Astrocyte (in vitro differentiated cells and primary cell): ENCODE data around the gene NDUFAF8. TPM values are rescaled to one million over a fixed set of nuclear protein-coding genes. Genes with fewer than 3 reads are reported as not detected.

Source experiments
- DNase-seq: peaks from one replicate; pipeline ENCODE4 v3.0.0-alpha.2; 2010; ENCODE audit warnings: low read depth
- FAIRE-seq: peaks from 2 replicates; lab custom pipeline; 2011; peaks lifted over from hg19 to GRCh38; lab: Jason Lieb, UNC
- H2AFZ ChIP-seq: 2 replicates; pipeline ENCODE4 v1.6.0; 2012; ENCODE audit warnings: low read depth, low read length, inconsistent platforms
- H3K27ac ChIP-seq: 2 replicates; pipeline ENCODE4 v1.5.1; 2011; ENCODE audit warnings: low read depth, low read length, inconsistent platforms
- H3K27me3 ChIP-seq: 2 replicates; pipeline ENCODE4 v1.6.0; 2011; ENCODE audit warnings: low read length, inconsistent platforms; ENCODE audit not compliant: insufficient read depth
- H3K36me3 ChIP-seq: 2 replicates; pipeline ENCODE4 v1.5.1; 2011; ENCODE audit warnings: low read length, inconsistent platforms; ENCODE audit not compliant: insufficient read depth
- H3K4me1 ChIP-seq: 2 replicates; pipeline ENCODE4 v1.5.1; 2011; ENCODE audit warnings: low read length, inconsistent platforms; ENCODE audit not compliant: insufficient read depth
- H3K4me2 ChIP-seq: 2 replicates; pipeline ENCODE4 v1.6.0; 2012; ENCODE audit warnings: low read length, inconsistent platforms
- H3K4me3 ChIP-seq: 2 replicates; pipeline ENCODE4 v1.5.1; 2011; ENCODE audit warnings: low read depth, mild to moderate bottlenecking, low read length, inconsistent platforms; ENCODE audit not compliant: insufficient read depth
- H3K79me2 ChIP-seq: 2 replicates; pipeline ENCODE4 v1.6.0; 2012; ENCODE audit warnings: mild to moderate bottlenecking, low read length, inconsistent platforms; ENCODE audit not compliant: insufficient read depth
- H3K9ac ChIP-seq: 2 replicates; pipeline ENCODE4 v1.6.0; 2012; ENCODE audit warnings: mild to moderate bottlenecking, low read length, inconsistent platforms
- H3K9me3 ChIP-seq: 2 replicates; pipeline ENCODE4 v1.5.1; 2012; ENCODE audit warnings: low read depth, mild to moderate bottlenecking, low read length, inconsistent platforms; ENCODE audit not compliant: insufficient read depth
- H4K20me1 ChIP-seq: 2 replicates; pipeline ENCODE4 v1.6.0; 2012; ENCODE audit warnings: low read length, inconsistent platforms; ENCODE audit not compliant: insufficient read depth
- H3K27ac Mint-ChIP-seq: one replicate; pipeline ENCODE4 v1.8.0; 2021; ENCODE audit warnings: mild to moderate bottlenecking, mixed read lengths; ENCODE audit not compliant: unreplicated experiment
- H3K27me3 Mint-ChIP-seq: one replicate; pipeline ENCODE4 v1.8.0; 2021; ENCODE audit warnings: low read depth, mixed read lengths; ENCODE audit not compliant: unreplicated experiment
- H3K36me3 Mint-ChIP-seq: one replicate; pipeline ENCODE4 v1.8.0; 2021; ENCODE audit warnings: low read depth, mixed read lengths; ENCODE audit not compliant: unreplicated experiment
- H3K4me1 Mint-ChIP-seq: one replicate; pipeline ENCODE4 v1.8.0; 2021; ENCODE audit warnings: low read depth, mixed read lengths; ENCODE audit not compliant: unreplicated experiment
- H3K4me3 Mint-ChIP-seq: one replicate; pipeline ENCODE4 v1.8.0; 2021; ENCODE audit warnings: mild to moderate bottlenecking, moderate library complexity, mixed read lengths; ENCODE audit not compliant: unreplicated experiment
- H3K9me3 Mint-ChIP-seq: one replicate; pipeline ENCODE4 v1.8.0; 2021; ENCODE audit warnings: mild to moderate bottlenecking, mixed read lengths; ENCODE audit not compliant: unreplicated experiment
- EZH2 ChIP-seq: IDR thresholded peaks from 2 replicates; pipeline ENCODE4 v1.6.1; 2012; ENCODE audit warnings: mild to moderate bottlenecking, low read length, inconsistent platforms; ENCODE audit not compliant: insufficient read depth
- total RNA-seq: library from RNA; stranded (reverse); gene quantifications from 2 replicates; pipeline ENCODE4 v1.2.1, GENCODE V29; 2021
- TF ChIP-seq, protein P1 (sequence below): IDR thresholded peaks from 2 replicates; pipeline ENCODE4 v1.5.1; 2011; ENCODE audit warnings: low read depth, mild to moderate bottlenecking, inconsistent platforms, low read length, moderate library complexity; ENCODE audit not compliant: insufficient read depth

Gene NDUFAF8
- total RNA-seq, 1 donor from 2014 or later = 67.2 TPM

DNA sequence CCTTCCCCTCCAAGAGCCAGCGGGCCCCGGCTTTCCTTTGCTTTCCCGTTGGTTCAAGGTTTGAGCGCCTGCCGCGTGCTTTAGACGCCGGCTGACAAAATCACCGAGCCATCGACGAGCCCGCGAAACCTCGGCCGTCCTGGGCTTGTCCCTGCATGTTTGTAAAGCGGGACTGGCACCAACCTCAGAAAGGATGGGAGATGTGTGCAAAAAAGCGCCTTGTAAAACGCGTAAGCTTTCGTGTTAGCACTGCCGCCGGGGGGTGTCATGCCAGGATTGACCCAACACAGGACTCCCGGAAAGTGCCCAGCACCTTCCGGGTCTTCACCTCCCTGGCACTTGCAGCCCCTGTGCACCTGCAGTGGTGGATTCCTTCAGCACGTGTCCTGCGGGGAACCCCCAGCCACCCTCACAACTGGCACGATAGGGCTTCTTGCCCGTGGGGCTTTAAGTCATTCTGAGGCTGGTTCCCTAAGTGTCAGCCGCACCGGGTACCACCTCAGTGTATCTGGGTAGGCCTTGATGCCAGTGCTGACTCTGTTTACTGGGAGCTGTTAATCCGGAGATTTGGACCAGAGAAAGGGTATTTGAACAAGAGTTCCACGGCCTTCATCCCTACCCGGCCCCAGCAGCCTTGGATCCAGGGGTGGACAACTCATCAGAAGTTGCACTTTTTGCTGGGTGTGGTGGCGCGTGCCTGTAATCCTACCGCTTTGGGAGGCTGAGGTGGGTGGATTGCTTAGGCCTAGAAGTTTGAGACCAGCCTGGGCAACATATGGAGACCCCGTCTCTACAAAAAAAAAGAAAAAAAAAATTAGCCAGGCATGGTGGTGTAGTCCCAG is 817 bp downstream of the NDUFAF8 start:
- TF ChIP-seq, protein P1, sequence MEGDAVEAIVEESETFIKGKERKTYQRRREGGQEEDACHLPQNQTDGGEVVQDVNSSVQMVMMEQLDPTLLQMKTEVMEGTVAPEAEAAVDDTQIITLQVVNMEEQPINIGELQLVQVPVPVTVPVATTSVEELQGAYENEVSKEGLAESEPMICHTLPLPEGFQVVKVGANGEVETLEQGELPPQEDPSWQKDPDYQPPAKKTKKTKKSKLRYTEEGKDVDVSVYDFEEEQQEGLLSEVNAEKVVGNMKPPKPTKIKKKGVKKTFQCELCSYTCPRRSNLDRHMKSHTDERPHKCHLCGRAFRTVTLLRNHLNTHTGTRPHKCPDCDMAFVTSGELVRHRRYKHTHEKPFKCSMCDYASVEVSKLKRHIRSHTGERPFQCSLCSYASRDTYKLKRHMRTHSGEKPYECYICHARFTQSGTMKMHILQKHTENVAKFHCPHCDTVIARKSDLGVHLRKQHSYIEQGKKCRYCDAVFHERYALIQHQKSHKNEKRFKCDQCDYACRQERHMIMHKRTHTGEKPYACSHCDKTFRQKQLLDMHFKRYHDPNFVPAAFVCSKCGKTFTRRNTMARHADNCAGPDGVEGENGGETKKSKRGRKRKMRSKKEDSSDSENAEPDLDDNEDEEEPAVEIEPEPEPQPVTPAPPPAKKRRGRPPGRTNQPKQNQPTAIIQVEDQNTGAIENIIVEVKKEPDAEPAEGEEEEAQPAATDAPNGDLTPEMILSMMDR = no peak
- TF ChIP-seq EZH2 = no peak
- Mint-ChIP-seq H3K36me3 (peaks cover 4% of the 10 kb centered on the region), H3K4me3 (peak overlapping the region; percentile 97), H3K27ac (peak overlapping the region; percentile 91), H3K9me3 (no peaks in the 10 kb centered on the region), H3K27me3 (no peaks in the 10 kb centered on the region), H3K4me1 (peaks cover 14% of the 10 kb centered on the region)
- H3K4me3 ChIP-seq = peak overlapping the region; percentile 71
- H3K9me3 ChIP-seq = no peaks in the 10 kb centered on the region
- FAIRE-seq = no peak
- peak overlapping the region; percentile 95 for H3K4me2 ChIP-seq
- no peaks in the 10 kb centered on the region for H3K27me3 ChIP-seq
- H3K9ac ChIP-seq = peak overlapping the region; percentile 93
- no peak for DNase-seq
- H3K36me3 ChIP-seq = peaks cover 4% of the 10 kb centered on the region
- peak overlapping the region; percentile 78 for H3K27ac ChIP-seq
- H4K20me1 ChIP-seq = peaks cover 46% of the 10 kb centered on the region
- H3K4me1 ChIP-seq = peaks cover 18% of the 10 kb centered on the region
- peaks cover 58% of the 10 kb centered on the region for H3K79me2 ChIP-seq
- no peak overlapping the region for H2AFZ ChIP-seq

- no peaks in the 10 kb centered on the region for H3K27me3 ChIP-seq
Observed at GRCh38 chr17:81240761-81241160, 1.6 kb downstream of the NDUFAF8 start.

More at GRCh38 chr17:81240761-81241160, 1.6 kb downstream of the NDUFAF8 start:
- TF ChIP-seq, protein P1 = no peak
- no peak for TF ChIP-seq EZH2
- H3K9me3 Mint-ChIP-seq = no peaks in the 10 kb centered on the region
- Histone ChIP-seq H3K4me2 (peak overlapping the region; percentile 95), H2AFZ (no peak overlapping the region), H3K79me2 (peaks cover 57% of the 10 kb centered on the region), H3K27ac (no peak overlapping the region), H4K20me1 (peaks cover 47% of the 10 kb centered on the region), H3K9ac (no peak overlapping the region), H3K4me3 (no peak overlapping the region), H3K4me1 (peaks cover 24% of the 10 kb centered on the region), H3K36me3 (peaks cover 4% of the 10 kb centered on the region), H3K9me3 (no peaks in the 10 kb centered on the region)
- H3K27ac Mint-ChIP-seq = peak overlapping the region; percentile 66
- H3K36me3 Mint-ChIP-seq = peaks cover 4% of the 10 kb centered on the region
- H3K27me3 Mint-ChIP-seq = no peaks in the 10 kb centered on the region
- peak overlapping the region; percentile 97 for H3K4me3 Mint-ChIP-seq
- peaks cover 14% of the 10 kb centered on the region for H3K4me1 Mint-ChIP-seq
- no peak for FAIRE-seq
- DNase-seq = no peak
